ENCODE results near the gene SPEF2.

DNA sequence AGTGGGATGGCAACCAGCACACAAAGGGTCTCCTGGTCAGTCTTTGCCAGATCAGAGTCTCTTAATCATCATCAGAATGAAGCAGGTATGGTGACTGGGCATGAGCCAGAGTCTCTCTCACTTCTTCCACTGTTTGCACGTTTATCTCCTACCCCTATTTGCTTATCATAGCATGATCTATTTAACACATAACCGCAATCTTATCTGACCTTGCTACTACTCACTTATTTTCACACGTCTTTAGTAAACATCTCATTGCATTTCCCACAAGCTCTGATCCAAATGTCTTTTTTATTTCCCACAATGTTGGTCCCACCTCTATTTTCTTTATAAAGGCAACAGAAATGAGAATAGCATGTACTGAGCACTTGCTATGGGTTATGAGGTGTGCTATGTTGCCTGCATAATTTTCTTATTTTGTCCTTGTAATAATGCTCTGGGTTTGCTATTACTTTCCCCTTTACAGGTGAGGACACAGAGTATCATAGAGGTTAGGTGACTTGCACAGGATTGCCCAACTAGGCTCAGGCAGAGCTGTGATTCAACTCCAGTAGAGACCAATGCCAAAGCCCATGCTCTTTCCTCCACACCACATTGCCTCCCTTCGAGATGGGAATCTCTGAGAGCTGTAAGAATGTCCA lies 199.3 kb downstream of the SPEF2 start:
- TF ChIP-seq POLR2AphosphoS5 (IDR thresholded peaks at IDR 0.05): peak; percentile 8
- TF ChIP-seq, protein P1, sequence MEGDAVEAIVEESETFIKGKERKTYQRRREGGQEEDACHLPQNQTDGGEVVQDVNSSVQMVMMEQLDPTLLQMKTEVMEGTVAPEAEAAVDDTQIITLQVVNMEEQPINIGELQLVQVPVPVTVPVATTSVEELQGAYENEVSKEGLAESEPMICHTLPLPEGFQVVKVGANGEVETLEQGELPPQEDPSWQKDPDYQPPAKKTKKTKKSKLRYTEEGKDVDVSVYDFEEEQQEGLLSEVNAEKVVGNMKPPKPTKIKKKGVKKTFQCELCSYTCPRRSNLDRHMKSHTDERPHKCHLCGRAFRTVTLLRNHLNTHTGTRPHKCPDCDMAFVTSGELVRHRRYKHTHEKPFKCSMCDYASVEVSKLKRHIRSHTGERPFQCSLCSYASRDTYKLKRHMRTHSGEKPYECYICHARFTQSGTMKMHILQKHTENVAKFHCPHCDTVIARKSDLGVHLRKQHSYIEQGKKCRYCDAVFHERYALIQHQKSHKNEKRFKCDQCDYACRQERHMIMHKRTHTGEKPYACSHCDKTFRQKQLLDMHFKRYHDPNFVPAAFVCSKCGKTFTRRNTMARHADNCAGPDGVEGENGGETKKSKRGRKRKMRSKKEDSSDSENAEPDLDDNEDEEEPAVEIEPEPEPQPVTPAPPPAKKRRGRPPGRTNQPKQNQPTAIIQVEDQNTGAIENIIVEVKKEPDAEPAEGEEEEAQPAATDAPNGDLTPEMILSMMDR (IDR thresholded peaks at IDR 0.05): no peak
- no peak for TF ChIP-seq POLR2A (IDR thresholded peaks at IDR 0.05)
